Lung (tissue), 12 donors: ENCODE results near the gene USP32. TPM values are rescaled to one million over a fixed set of nuclear protein-coding genes. Genes with fewer than 3 reads are reported as not detected.

Experiments
- ATAC-seq: fragments of 200-7000 bp; cut with Tn5 transposase; one replicate; pipeline ENCODE4 v1.9.1; 2020; ENCODE audit warnings: moderate number of reproducible peaks; ENCODE audit not compliant: insufficient read depth, low FRiP score
- DNase-seq, 3 donors: peaks; one replicate each; pipeline ENCODE4 v3.0.0-alpha.2; 2013 to 2017
- H3K27ac ChIP-seq, 2 donors: one replicate each; pipeline ENCODE4 v1.5.1; 2013; ENCODE audit warnings: mild to moderate bottlenecking in 2 of 2, moderate library complexity in 2 of 2, control low read depth in 1 of 2, inconsistent platforms in 1 of 2, low read depth in 1 of 2, low read length in 1 of 2
- H3K27me3 ChIP-seq, 3 donors: one replicate each; pipeline ENCODE4 v1.5.1; 2013; ENCODE audit warnings: low read length in 2 of 3; ENCODE audit not compliant: control insufficient read depth in 3 of 3, insufficient read depth in 3 of 3
- H3K36me3 ChIP-seq, 4 donors: one replicate each; pipeline ENCODE4 v1.5.1; 2013; ENCODE audit warnings: low read length in 4 of 4, mild to moderate bottlenecking in 1 of 4, moderate library complexity in 1 of 4; ENCODE audit not compliant: control insufficient read depth in 4 of 4, insufficient read depth in 4 of 4
- H3K4me1 ChIP-seq, 5 donors: one replicate each; pipeline ENCODE4 v1.5.1; 2013; ENCODE audit warnings: low read length in 5 of 5, mild to moderate bottlenecking in 2 of 5, moderate library complexity in 1 of 5; ENCODE audit not compliant: control insufficient read depth in 5 of 5, insufficient read depth in 5 of 5
- H3K4me3 ChIP-seq: one replicate; pipeline ENCODE4 v1.5.1; 2013; ENCODE audit warnings: mild to moderate bottlenecking, control low read depth, moderate library complexity
- H3K9ac ChIP-seq, 2 donors: one replicate each; pipeline ENCODE4 v1.5.1; 2013; ENCODE audit warnings: low read length in 2 of 2, control low read depth in 1 of 2; ENCODE audit not compliant: insufficient read depth in 1 of 2
- H3K9me3 ChIP-seq, 4 donors: one replicate each; pipeline ENCODE4 v1.5.1; 2013; ENCODE audit warnings: low read length in 3 of 4, mild to moderate bottlenecking in 1 of 4, moderate library complexity in 1 of 4; ENCODE audit not compliant: control insufficient read depth in 4 of 4, insufficient read depth in 3 of 4
- CTCF ChIP-seq: IDR thresholded peaks from 2 replicates; pipeline ENCODE4 v1.5.1; 2012; ENCODE audit warnings: mild to moderate bottlenecking; ENCODE audit errors: control extremely low read depth, extremely low read depth
- WGBS, 2 donors: extraction: QIAGEN DNeasy Blood & Tissue Kit; methylation state at CpG; one replicate each; pipeline ENCODE4 v1.1.7; 2013; 5-methylcytosine and 5-hydroxymethylcytosine counted together
- polyA plus RNA-seq, 2 donors: library from polyadenylated mRNA; stranded (reverse); fragments of 200-250 nt; gene quantifications; one replicate each; pipeline ENCODE4 v1.2.1, GENCODE V29; 2013
- total RNA-seq, 2 donors: library from RNA; depleted of rRNA in 1 of 2; stranded (reverse); fragments of >200 nt in 1 of 2; gene quantifications; one replicate each; pipeline ENCODE4 v1.2.1, GENCODE V29; 2014 to 2021
- donor health status: control.
- donor health status: control.
- donor health status: Bipolar disorder and iron deficiency.
- donor health status: healthy.
- donor health status: DM: yes; HTN: yes; CAD: no.

USP32 gene
- total and polyA plus RNA-seq, 4 donors: 18.2 to 96.6 (median 51.1) TPM

GRCh38 chr17:60392845-60393702, 1.1 kb upstream of the USP32 start:
- Histone ChIP-seq H3K9me3 (no peaks in the 10 kb centered on the region), H3K27ac (peak overlapping the region; percentile 94 to 97), H3K9ac (peak overlapping the region; percentile 83 to 92), H3K36me3 (no peaks in the 10 kb centered on the region), H3K27me3 (no peaks in the 10 kb centered on the region), H3K4me3 (peak overlapping the region; percentile 53), H3K4me1 (peaks cover 0 to 30% (median 5%) of the 10 kb centered on the region in 5 donors)
- whole genome bisulfite sequencing, 2 donors: 17 to 19% methylated on average over 17 of the region's 17 CpGs
- ATAC-seq (no peak), DNase-seq (peak; percentile 43 to 79 (median 66))
- TF ChIP-seq CTCF: no peak

DNA sequence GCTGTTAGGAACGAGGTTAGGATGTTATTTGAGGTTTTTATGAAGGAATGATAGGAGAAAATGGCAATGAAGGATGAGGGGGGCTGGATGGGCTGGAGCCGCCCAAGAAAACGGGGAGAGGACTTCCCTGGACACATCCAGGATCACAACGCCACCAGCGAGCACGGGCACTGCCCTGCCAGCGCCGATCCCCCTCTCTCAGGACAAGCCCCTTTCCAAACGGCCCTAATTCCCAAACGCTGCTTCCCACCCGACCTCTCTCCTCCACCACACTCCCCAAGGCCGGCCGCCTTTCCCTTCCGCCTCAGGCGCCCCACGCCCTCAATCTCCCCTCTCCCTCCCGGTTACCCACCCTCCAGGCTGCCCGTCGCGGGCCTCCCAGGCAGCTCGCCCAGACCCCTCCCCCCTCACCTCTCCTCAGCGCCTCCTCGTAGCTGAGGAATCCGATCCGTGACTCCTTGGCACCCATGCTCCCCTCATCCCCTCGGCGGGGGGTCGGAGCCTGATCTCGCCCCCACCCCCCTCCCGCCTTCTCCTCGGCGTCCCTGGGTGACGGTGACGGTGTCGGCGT, 377 bp downstream of the USP32 start:
- H3K36me3 ChIP-seq: no peaks in the 10 kb centered on the region
- H3K4me3 ChIP-seq: peak overlapping the region; percentile 66
- peak overlapping the region; percentile 57 to 79 for H3K9ac ChIP-seq
- 0 to 1% methylated on average over 28 to 36 of the region's 36 CpGs for WGBS, 2 donors
- peaks cover under 1 to 36% (median 5%) of the 10 kb centered on the region in 5 donors for H3K4me1 ChIP-seq
- ATAC-seq: peak; percentile 48
- no peaks in the 10 kb centered on the region for H3K27me3 ChIP-seq
- TF ChIP-seq CTCF: no peak
- H3K9me3 ChIP-seq: no peaks in the 10 kb centered on the region
- no peak for DNase-seq
- H3K27ac ChIP-seq: peak overlapping the region; percentile 90 to 94

- Histone ChIP-seq H3K4me1 (peaks cover 2 to 37% (median 5%) of the 10 kb centered on the region in 5 donors), H3K27ac (peak overlapping the region; percentile 90 to 94), H3K9me3 (no peaks in the 10 kb centered on the region), H3K27me3 (no peaks in the 10 kb centered on the region), H3K4me3 (peak overlapping the region; percentile 66), H3K9ac (peak overlapping the region; percentile 57 to 79), H3K36me3 (no peaks in the 10 kb centered on the region)
- TF ChIP-seq CTCF: no peak
- no peak for ATAC-seq
- 2% methylated on average over 15 of the region's 15 CpGs for WGBS, 2 donors
- DNase-seq: peak; percentile 31 to 51 (median 48)
Observed at GRCh38 chr17:60390925-60391470, 935 bp downstream of the USP32 start.
